HFF-Myc (cell line): ENCODE measurements around the gene THADA.
"Not testable (repeated sequence)": the region's sequence is repeated elsewhere in the genome, so short reads cannot be mapped to it uniquely, and the experiment has no call there.

ENCODE experiments used
- DNase-seq: peaks from one replicate; pipeline ENCODE4 v3.0.0-alpha.2; 2011; ENCODE audit warnings: low read depth; ENCODE audit errors: extremely low read depth
- H3K4me3 ChIP-seq: replicated peaks from 2 replicates; pipeline ENCODE4 v1.5.1; 2011; ENCODE audit warnings: low read depth, mild to moderate bottlenecking, control low read depth, low read length
- TF ChIP-seq, protein P1 (sequence below): IDR thresholded peaks from 2 replicates; pipeline ENCODE4 v1.5.1; 2012; ENCODE audit warnings: mild to moderate bottlenecking, low read depth, low read length, control low read depth; ENCODE audit errors: missing control alignments

The THADA gene

GRCh38 chr2:43540021-43540779 is 55.6 kb downstream of the THADA start:
- DNase-seq, result peak; percentile 97
- TF ChIP-seq, protein P1, sequence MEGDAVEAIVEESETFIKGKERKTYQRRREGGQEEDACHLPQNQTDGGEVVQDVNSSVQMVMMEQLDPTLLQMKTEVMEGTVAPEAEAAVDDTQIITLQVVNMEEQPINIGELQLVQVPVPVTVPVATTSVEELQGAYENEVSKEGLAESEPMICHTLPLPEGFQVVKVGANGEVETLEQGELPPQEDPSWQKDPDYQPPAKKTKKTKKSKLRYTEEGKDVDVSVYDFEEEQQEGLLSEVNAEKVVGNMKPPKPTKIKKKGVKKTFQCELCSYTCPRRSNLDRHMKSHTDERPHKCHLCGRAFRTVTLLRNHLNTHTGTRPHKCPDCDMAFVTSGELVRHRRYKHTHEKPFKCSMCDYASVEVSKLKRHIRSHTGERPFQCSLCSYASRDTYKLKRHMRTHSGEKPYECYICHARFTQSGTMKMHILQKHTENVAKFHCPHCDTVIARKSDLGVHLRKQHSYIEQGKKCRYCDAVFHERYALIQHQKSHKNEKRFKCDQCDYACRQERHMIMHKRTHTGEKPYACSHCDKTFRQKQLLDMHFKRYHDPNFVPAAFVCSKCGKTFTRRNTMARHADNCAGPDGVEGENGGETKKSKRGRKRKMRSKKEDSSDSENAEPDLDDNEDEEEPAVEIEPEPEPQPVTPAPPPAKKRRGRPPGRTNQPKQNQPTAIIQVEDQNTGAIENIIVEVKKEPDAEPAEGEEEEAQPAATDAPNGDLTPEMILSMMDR, result no peak
- no peak overlapping the region for H3K4me3 ChIP-seq

DNA sequence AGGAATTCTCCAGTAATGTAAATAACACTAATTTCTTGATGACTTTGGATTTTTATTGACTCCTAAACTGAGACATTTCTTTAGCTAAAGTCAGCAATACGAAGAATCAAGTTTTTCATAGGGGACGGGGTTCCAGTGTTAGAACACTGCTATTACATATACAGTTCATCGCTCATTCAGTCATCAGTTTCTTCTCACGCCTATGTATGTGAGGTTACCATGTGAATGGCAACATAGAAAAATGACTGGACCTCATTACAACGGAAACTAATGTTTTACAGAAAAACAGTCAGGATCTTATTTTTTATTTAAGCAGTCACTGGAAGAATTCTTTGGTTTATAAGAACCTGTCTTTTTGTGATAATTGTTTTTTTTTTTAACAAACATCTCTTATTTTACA is 56.4 kb downstream of the THADA start:
- DNase-seq, result no peak
- TF ChIP-seq, protein P1, result no peak
- H3K4me3 ChIP-seq, result no peak overlapping the region

DNA sequence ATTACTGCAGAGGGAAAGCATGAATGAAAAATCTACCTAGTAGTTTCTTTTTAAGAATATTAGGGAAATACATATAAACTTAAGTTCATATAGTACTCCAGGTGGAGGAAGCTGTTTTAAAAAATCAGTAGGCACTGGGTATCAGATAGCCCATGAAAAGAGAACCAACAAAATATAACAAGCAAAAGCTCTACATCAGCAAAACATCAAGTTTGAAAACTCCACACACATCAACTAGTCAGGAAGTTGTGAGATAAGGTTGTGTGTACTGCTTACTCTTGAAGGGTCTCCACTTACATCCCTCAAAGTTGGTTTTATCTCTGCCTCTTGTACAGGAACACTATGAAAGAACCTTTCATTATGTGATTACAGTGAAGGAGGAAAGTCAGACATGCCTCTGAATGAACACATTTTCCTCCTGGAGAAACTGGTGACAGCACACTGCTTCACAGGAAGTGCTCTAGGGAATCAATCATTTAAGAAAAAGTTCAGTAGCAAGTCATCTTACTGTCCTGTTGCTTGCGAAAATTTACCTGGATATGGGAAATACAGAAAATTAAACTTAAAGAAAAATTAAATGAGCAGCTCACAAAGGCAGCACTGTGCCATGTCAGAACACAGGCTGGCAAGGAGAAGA is 57.7 kb downstream of the THADA start:
- H3K4me3 ChIP-seq, result no peak overlapping the region
- no peak for DNase-seq
- TF ChIP-seq, protein P1, result no peak

DNA sequence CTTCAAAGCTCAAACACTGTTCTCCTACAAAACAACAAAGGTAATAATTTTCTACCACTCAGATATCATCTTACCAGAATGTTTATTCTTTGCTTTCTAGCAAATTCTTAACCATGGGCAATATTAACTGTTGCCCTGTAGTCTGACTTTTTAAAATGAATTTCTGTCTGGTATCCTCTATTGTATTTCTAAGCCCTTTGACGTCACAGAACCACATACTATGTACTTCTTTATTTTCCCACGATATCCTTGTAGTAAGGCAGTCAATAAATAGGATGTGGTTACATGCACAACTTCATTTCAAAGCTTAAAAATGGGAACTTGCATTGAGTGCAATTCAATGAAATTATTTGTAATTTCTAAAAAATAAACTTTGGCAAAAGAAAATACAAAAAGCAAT is 58.7 kb downstream of the THADA start:
- no peak for DNase-seq
- H3K4me3 ChIP-seq, result no peak overlapping the region
- TF ChIP-seq, protein P1, result no peak

DNA sequence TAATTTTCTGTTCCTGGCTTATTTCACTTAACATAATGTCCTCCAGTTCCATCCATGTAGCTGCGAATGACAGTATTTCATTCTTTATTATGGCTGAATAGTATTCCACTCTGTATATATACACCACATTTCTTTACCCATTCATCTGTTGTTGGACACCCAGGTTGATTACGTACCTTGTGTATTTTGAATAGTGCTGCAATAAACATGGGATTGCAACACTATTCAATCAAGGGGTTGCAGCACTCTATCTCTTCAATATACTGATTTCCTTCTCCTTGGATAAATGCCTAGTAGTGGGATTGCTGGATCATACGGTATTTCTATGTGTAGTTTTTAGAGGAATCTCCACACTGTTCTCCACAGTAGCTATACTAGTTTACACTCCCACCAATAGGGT is 61.3 kb downstream of the THADA start:
- no peak for DNase-seq
- H3K4me3 ChIP-seq, result no peak overlapping the region
- TF ChIP-seq, protein P1, result no peak

- not testable (repeated sequence) for H3K4me3 ChIP-seq, DNase-seq
Observed at GRCh38 chr2:43532572-43532971, 63.3 kb downstream of the THADA start.

- H3K4me3 ChIP-seq, result no peak overlapping the region
- no peak for DNase-seq
- TF ChIP-seq, protein P1, result no peak
Observed at GRCh38 chr2:43531251-43531650, 64.6 kb downstream of the THADA start.
